Muscle layer of colon (tissue), 2 donors: Measurements from ENCODE around the gene CCBE1.

Experiments
- H3K27ac ChIP-seq: one replicate; pipeline ENCODE4 v1.7.0; 2013; ENCODE audit warnings: low read depth, mild to moderate bottlenecking, low read length, moderate library complexity
- H3K27me3 ChIP-seq, 2 donors: one replicate each; pipeline ENCODE4 v1.7.0; 2013; ENCODE audit warnings: low read length in 2 of 2, mild to moderate bottlenecking in 2 of 2; ENCODE audit not compliant: insufficient read depth in 2 of 2, control insufficient read depth in 1 of 2
- H3K36me3 ChIP-seq: one replicate; pipeline ENCODE4 v1.7.0; 2013; ENCODE audit warnings: mild to moderate bottlenecking, low read length; ENCODE audit not compliant: insufficient read depth
- H3K4me1 ChIP-seq: one replicate; pipeline ENCODE4 v1.7.0; 2013; ENCODE audit warnings: mild to moderate bottlenecking, low read length; ENCODE audit not compliant: insufficient read depth
- H3K4me3 ChIP-seq, 2 donors: one replicate each; pipeline ENCODE4 v1.7.0; 2013; ENCODE audit warnings: low read length in 2 of 2, low read depth in 1 of 2, mild to moderate bottlenecking in 1 of 2, moderate library complexity in 1 of 2
- H3K9ac ChIP-seq: one replicate; pipeline ENCODE4 v1.7.0; 2013; ENCODE audit warnings: low read length
- H3K9me3 ChIP-seq: one replicate; pipeline ENCODE4 v1.7.0; 2013; ENCODE audit warnings: mild to moderate bottlenecking, low read length
- donor health status: abdominal sarcoma.
- donor health status: Adenocarcinoma of cecum.

Gene CCBE1

GRCh38 chr18:59459369-59460071, 237.7 kb downstream of the CCBE1 start:
- Histone ChIP-seq H3K4me3 (no peak overlapping the region), H3K9ac (no peak overlapping the region), H3K27ac (no peak overlapping the region), H3K9me3 (no peaks in the 10 kb centered on the region), H3K36me3 (peaks cover 11% of the 10 kb centered on the region), H3K27me3 (no peaks in the 10 kb centered on the region), H3K4me1 (peaks cover 17% of the 10 kb centered on the region)

GRCh38 chr18:59458575-59458974, 238.6 kb downstream of the CCBE1 start:
- no peak overlapping the region for H3K4me3 ChIP-seq
- no peak overlapping the region for H3K9ac ChIP-seq
- no peak overlapping the region for H3K27ac ChIP-seq
- no peaks in the 10 kb centered on the region for H3K27me3 ChIP-seq
- H3K36me3 ChIP-seq = peaks cover 11% of the 10 kb centered on the region
- peaks cover 17% of the 10 kb centered on the region for H3K4me1 ChIP-seq
- H3K9me3 ChIP-seq = no peaks in the 10 kb centered on the region

GRCh38 chr18:59456657-59457056, 240.6 kb downstream of the CCBE1 start:
- H3K4me1 ChIP-seq = peaks cover 17% of the 10 kb centered on the region
- H3K9ac ChIP-seq = no peak overlapping the region
- peaks cover 11% of the 10 kb centered on the region for H3K36me3 ChIP-seq
- H3K27me3 ChIP-seq = no peaks in the 10 kb centered on the region
- no peak overlapping the region for H3K27ac ChIP-seq
- no peak overlapping the region for H3K4me3 ChIP-seq
- no peaks in the 10 kb centered on the region for H3K9me3 ChIP-seq

- H3K27ac ChIP-seq = no peak overlapping the region
- H3K9ac ChIP-seq = no peak overlapping the region
- H3K9me3 ChIP-seq = no peaks in the 10 kb centered on the region
- H3K27me3 ChIP-seq = no peaks in the 10 kb centered on the region
- H3K36me3 ChIP-seq = peaks cover 11% of the 10 kb centered on the region
- peaks cover 17% of the 10 kb centered on the region for H3K4me1 ChIP-seq
- H3K4me3 ChIP-seq = no peak overlapping the region
Measured at GRCh38 chr18:59455728-59456276, 241.4 kb downstream of the CCBE1 start.

- peaks cover 11% of the 10 kb centered on the region for H3K36me3 ChIP-seq
- H3K9me3 ChIP-seq = no peaks in the 10 kb centered on the region
- no peak overlapping the region for H3K4me3 ChIP-seq
- no peaks in the 10 kb centered on the region for H3K27me3 ChIP-seq
- no peak overlapping the region for H3K27ac ChIP-seq
- no peak overlapping the region for H3K9ac ChIP-seq
- peaks cover 15% of the 10 kb centered on the region for H3K4me1 ChIP-seq
Measured at GRCh38 chr18:59454909-59455727, 242.1 kb downstream of the CCBE1 start.

- Histone ChIP-seq H3K4me3 (no peak overlapping the region), H3K9me3 (no peaks in the 10 kb centered on the region), H3K9ac (no peak overlapping the region), H3K27ac (no peak overlapping the region), H3K4me1 (peaks cover 9% of the 10 kb centered on the region), H3K36me3 (peaks cover 9% of the 10 kb centered on the region), H3K27me3 (no peaks in the 10 kb centered on the region)
Measured at GRCh38 chr18:59453468-59453961, 243.7 kb downstream of the CCBE1 start.

- Histone ChIP-seq H3K9ac (no peak overlapping the region), H3K4me3 (no peak overlapping the region), H3K9me3 (no peaks in the 10 kb centered on the region), H3K27me3 (no peaks in the 10 kb centered on the region), H3K36me3 (peaks cover 2% of the 10 kb centered on the region), H3K27ac (no peak overlapping the region), H3K4me1 (peaks cover 9% of the 10 kb centered on the region)
Measured at GRCh38 chr18:59451963-59452362, 245.3 kb downstream of the CCBE1 start.

- Histone ChIP-seq H3K9ac (no peak overlapping the region), H3K4me1 (peaks cover 8% of the 10 kb centered on the region), H3K27me3 (no peaks in the 10 kb centered on the region), H3K36me3 (peaks cover 7% of the 10 kb centered on the region), H3K9me3 (no peaks in the 10 kb centered on the region), H3K4me3 (no peak overlapping the region), H3K27ac (no peak overlapping the region)
Measured at GRCh38 chr18:59451073-59451472, 246.2 kb downstream of the CCBE1 start.

GRCh38 chr18:59448546-59448945, 248.7 kb downstream of the CCBE1 start:
- H3K36me3 ChIP-seq = peaks cover 9% of the 10 kb centered on the region
- H3K4me3 ChIP-seq = no peak overlapping the region
- no peak overlapping the region for H3K9ac ChIP-seq
- H3K9me3 ChIP-seq = no peaks in the 10 kb centered on the region
- no peaks in the 10 kb centered on the region for H3K4me1 ChIP-seq
- H3K27me3 ChIP-seq = no peaks in the 10 kb centered on the region
- H3K27ac ChIP-seq = no peak overlapping the region

- Histone ChIP-seq H3K4me1 (no peaks in the 10 kb centered on the region), H3K27me3 (no peaks in the 10 kb centered on the region), H3K9me3 (no peaks in the 10 kb centered on the region), H3K9ac (no peak overlapping the region), H3K36me3 (peaks cover 9% of the 10 kb centered on the region), H3K4me3 (no peak overlapping the region), H3K27ac (no peak overlapping the region)
Measured at GRCh38 chr18:59446012-59446411, 251.2 kb downstream of the CCBE1 start.

- Histone ChIP-seq H3K27ac (no peak overlapping the region), H3K4me3 (no peak overlapping the region)
Measured at GRCh38 chr18:59437851-59438569, 259.2 kb downstream of the CCBE1 start.

More at GRCh38 chr18:59437851-59438569, 259.2 kb downstream of the CCBE1 start:
- peaks cover 8% of the 10 kb centered on the region for H3K36me3 ChIP-seq
- H3K9me3 ChIP-seq = no peaks in the 10 kb centered on the region
- H3K27me3 ChIP-seq = no peaks in the 10 kb centered on the region
- H3K9ac ChIP-seq = no peak overlapping the region
- H3K4me1 ChIP-seq = no peaks in the 10 kb centered on the region
